ENCODE measurements around the gene SUPT6H.
"Not testable (repeated sequence)": the region's sequence is repeated elsewhere in the genome, so short reads cannot be mapped to it uniquely, and the experiment has no call there.

The SUPT6H gene

GRCh38 chr17:28703552-28704218, 41.7 kb downstream of the SUPT6H start:
- DNase-seq: no peak

- DNase-seq: no peak
Observed at GRCh38 chr17:28704219-28704858, 42.3 kb downstream of the SUPT6H start.

DNA sequence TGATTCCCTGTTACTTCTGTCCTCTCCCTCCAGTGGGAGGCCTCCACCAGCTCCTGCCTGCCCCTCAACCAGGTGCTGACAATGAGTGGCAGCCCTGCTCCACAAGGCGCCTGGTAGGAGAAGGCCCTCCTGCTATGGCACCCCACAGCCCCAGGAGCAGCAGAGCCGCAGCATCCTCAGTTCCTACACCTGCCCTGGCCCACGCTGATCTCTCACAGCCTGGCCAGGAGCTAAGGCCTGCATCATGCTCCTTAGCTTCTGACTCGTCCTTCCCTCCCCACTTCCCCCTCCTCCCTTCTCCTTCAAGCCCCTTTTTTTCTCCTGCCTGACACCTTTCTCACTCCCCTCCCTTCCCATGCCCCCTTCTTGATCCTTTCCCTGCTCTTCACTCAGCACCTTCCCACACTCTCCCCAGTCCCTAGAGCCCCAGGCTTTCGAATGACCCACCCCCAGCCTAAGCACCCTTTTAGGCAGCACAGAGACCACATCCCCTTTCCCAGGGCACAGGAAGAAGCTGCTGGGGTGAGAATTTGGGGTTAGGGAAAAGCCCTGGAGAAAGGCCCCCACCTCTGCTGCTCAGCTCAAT, 43.2 kb downstream of the SUPT6H start:
- no peak for DNase-seq

- no peak for DNase-seq
Observed at GRCh38 chr17:28705728-28706334, 43.8 kb downstream of the SUPT6H start.

DNA sequence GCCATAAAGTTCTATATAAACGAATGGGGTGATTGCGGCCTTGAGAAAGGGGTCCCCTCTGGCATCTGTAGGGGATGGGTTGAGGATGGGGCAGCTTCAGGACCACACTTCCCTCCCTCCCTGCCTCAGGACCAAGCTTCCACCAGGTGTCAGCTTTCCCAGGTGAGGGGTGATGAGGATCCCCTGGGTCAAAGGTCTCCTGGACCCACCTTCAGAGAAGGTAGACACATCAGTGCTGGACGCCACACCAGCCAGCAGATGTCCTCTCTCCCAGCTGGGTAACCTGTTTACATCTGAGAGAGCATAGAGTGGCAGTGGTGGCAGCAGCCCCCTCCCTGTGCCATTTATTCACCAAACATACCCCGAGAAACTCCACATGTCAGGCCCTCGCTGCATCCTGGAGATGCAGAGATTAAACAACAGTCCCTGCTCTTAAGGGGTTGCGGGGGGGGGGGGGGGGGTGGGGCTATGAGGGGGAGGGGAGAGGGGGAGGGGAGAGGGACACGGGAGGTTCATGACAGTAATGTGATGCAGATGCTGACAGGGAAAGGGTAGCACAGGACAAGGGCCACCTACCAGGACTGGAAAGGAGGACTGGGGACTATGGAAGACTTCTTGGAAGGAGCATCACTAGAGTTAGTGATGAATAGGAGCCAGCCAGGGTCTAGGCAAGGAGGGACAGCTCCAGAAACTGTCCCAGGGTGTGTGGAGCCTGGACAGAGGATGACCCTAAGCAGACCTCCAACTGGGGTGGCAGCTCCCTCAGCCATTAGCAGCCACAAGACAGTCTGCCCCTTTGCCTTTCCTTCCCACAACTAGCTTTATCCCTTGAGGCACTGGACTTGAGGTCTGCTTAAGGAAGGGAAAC, 44.7 kb downstream of the SUPT6H start:
- DNase-seq: no peak

DNA sequence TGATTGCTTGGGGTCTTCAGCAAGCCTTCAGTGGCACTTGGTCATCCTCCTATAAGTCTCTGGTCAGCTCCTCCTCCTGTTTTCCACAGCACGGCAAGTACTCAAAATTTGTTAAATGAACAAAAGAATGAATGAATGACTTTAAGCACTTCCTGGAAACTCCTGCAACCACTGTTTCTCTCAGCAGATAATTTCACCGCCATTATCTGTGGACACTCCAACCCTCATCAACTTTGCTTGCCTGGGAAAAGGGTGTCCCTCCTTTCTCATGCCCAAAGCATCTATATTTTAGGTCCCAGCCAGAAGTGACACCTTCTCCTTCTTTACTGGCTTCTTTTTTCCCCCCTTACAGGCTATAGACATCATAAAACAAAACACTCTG, 45.3 kb downstream of the SUPT6H start:
- no peak for DNase-seq

DNA sequence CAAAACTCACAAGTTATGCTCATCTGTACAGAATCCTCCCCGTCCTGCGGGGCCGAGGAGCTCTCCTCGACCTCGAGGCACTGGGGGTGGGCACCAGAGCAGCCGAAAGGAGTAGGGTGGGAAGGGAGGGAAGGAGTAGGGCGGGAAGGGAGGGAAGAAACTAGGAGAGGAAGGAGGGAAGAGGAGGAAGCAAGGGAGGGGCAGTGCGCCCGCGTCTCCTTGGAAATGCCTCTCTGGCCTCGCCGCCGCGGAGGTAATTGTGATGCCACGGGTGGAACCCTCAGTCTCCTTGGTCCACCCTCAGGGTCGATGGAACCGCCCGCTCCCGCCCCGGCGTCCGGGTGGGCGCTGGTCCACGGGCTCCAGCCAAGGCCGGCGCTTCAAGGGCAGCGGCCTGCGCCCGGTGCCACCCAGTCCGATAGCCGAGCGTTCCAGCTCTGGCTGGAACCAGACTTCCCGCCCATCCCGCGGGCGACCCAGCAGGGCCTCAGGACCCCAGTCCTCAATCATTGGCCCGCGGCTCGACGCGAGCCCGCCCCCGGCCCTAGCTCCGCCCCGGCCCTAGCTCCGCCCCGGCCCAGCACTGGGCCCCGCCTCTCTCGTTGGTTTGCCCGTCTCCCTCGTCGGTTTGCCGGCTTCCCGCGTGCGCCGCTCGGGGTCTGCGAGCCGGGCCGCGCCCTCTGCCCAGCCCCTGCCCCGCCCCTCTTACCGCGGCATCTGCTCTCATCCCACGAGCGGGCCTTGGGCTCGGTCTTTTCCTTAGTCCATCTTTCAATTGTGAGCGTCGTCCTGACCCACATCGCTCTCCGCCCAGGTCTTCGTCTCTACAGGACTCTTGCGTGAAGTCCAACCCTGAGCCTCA, 49.1 kb downstream of the SUPT6H start:
- DNase-seq: peak; percentile 79

DNA sequence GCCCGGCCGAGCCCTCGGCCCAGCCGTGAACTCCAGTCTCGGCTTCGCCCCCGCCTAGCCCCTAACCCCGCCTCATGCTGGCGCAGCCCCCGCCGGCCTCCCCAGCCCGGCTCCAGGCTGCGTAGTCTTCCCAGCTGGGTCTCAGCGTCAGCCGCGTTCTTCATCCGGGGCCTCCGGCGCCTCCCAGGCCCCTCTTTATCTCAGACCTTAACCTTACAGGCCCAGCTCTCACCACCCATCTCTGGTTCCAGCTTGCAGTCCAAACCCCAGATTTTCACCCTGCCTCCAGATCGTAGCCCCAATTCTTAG, 49.7 kb downstream of the SUPT6H start, which contains the start of gene PROCA1:
PROCA1 (minus strand) TSS at position 166 of the 309 bp plus-strand sequence. CDS start 228 bp downstream, outside the sequence.
- no peak for DNase-seq

DNA sequence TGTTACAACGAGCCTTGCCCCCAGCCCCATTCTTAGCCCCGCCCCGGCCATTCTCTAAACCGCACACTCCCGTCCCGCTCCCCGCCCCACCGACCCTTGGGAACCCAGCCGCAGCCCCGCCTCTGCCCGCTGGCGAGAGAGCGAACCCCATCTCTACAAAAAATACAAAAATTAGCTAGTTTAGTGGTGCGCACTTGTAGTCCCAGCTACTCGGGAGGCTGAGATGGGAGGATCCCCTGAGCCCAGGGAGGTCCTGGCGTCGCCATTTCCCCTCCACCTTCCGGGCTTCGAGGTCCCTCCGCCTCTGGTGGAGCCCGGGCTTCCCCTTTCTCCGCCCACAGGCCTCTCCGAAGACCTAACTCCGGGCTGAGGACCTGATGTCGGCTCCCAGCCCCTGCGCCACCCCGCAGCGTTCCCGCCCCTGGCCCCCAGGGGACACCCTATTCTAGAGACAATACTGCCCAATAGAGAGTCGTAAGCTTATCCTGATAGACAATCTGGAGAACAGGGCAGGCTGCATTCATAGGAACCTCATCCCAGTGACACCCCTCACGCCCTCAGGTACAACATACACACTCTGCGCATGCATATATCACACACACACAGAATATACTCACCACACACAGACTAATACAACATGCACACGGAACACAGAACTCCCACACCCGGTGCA, 50.2 kb downstream of the SUPT6H start:
- no peak for DNase-seq

DNA sequence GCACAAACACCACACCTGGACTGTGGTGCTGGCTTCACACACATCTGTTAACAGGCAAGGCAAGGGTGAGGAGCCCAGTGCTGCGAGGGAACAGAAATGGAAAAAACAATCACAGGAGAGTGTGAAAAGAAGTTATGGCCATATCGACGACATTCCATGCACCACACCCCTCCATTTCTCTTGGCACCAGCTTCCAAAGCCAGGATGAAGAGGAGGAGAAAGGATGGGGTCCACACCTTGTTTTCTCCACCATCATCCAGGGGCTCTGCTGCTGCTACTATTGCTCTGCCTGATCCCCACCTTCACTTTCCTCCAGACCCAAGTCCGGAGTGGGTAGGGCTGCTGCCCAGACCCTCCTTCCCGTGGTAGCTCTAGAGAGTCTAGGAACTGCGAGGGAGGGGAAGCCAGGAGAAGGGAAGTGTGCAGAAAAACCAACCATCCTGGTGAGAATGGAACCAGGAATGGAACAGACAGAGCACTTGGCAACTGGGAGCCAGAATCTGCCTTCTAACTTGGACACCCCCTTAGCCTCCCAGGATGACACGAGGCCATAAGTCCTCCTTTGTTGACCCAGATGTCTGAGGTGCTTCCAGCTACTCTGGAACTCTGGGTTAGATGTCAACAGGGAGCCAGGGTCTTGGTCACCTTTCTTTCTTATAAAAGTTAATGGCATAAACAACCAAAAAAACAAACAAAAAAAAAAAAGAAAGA, 50.9 kb downstream of the SUPT6H start:
- DNase-seq: no peak

DNA sequence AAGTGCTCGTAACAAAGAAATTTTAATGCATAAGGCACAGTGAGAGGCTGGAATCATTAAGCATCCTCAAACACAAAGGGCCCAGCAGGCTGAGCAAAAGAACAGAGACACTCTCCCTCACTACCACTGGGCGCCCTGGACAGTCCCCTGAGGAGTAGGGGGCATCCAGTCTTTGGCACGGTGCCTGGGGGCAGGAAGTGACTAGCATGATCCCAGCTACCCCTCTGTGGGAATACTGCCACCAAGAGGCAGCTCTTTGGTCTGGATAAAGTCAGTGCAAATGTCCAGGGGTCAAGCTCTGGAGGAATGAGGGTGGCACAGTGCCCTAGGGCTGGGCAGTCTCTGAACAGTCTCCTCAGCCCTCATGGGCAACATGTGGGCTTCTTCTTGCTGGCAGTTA, 52.3 kb downstream of the SUPT6H start:
- no peak for DNase-seq

DNA sequence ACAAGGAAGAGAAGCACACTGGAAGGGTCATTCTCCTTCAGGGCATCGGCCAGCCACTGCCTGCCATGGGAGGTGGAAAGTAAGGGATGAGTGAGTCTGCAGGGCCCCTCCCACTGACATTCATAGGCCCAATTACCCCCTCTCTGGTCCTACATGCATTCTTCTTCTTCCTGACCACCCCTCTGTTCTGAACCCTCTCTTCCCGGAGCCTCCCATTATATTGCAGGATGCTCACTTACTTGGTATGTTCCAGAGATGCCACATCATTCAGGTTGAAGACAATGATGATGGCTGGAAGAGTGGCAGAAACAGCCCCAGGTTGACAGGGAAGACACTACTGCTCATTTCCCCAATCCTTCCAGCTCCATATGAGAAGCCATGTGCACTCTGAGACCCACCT, 53.2 kb downstream of the SUPT6H start:
- no peak for DNase-seq

DNA sequence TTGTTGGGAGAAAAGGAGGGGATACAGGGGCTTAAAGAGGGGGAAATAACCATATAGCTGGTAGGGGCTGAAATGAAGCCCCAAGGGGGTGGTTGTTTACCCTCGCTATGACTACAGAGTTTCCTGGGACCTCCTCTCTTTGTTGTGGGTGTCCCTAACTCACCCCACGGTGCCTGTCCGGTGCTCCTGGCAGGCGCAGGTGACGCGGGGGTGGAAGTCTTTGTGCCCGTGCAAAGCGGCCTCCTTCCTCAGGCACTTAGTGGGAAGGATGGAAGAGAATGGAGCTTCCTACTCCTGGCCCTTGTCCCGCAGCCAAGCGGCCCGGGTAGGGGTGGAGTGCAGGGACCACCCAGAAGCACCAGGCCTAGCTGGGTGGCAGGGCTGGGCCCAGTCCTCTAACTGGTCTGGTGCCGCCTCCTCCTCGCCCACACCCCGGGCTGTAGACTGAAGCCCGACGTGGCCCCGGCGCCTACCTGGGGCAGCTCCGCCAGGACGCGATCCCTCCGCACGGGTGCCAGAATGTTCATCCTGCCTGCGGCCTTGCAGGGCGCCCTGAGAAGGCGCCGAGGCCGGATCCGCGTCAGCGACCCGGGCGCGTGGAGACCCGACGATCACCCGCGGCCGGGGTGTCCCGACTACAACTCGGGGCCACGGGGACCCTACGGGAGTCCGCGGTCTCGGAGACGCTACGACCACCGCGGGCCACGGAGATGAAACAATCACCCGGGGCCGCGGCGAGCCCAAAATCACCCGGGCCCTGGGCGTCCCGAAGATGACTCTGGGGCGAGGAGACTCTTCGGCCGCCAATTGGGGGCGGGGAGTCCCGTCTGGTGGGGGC, 55.0 kb downstream of the SUPT6H start:
- DNase-seq: no peak

- no peak for DNase-seq
Observed at GRCh38 chr17:28717578-28718332, 55.8 kb downstream of the SUPT6H start, which contains the start of gene RAB34. RAB34 (minus strand) TSS chr17:28717868; CDS start chr17:28717266, 602 bp downstream.

DNA sequence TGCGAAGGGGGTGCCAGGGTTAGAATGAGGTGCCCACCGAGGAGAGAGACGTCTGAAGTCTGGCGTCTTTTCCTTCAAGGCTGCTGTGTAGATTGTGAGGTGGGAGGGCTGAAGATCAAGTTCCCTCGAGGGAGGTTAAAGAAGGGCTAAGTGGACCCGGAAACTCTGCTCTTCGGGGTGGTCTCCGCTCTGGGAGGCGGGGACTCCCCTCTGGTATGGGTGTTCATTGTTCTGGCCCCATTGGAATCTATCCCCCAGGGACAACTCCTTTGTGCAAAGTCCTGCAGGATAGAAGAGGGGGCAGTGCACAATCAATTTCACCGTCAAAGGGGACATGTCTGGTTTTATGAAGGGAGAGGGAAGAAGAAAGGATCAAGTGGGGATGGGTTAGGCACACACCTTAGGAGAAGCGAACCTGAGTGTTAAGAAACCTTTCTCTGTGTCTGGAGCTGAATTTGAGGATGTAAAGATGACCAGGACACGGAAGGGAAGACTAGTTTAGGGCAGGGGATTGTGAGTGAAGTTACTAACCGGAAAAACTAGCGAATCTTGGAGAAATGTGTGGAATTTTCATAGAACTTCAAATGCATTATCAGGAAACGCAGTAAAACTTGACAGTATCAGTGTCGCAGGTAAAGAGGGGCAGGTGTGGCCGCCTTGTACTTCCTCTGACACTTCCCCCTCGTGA, 56.5 kb downstream of the SUPT6H start:
- no peak for DNase-seq

- no peak for DNase-seq
Observed at GRCh38 chr17:28719021-28719433, 57.0 kb downstream of the SUPT6H start.

DNA sequence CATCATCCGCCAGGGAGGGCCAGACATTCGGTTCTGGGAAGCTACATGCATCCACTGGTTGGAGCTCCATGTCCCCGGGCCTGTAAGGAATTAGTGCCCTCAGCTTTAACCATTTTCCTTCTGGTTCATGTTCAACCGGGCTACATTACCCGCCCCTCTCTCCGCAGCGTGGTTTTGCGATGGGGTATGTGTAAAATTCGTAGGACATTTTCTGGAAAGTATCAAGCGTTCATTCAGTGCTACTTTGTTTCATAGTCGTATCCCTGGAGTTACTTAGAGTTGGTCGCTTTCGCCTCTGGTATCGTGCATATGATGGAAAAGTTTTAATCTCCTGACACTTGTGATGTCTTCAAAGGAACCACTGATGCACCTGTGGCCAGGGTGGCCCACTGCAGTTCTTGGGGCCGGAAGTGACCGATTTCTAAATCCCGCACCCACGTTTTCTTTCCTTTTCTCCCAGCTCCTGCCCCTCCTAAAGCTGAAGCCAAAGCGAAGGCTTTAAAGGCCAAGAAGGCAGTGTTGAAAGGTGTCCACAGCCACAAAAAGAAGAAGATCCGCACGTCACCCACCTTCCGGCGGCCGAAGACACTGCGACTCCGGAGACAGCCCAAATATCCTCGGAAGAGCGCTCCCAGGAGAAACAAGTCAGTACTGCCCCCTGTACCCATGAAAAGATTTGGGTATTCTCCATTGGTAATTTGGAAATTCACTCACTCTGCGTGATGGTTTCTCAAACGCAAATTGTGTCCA, 58.4 kb downstream of the SUPT6H start:
- no peak for DNase-seq

- DNase-seq: not testable (repeated sequence)
Observed at GRCh38 chr17:28720997-28721329, 59.0 kb downstream of the SUPT6H start.
